ENCODE results near the gene COL9A3. TPM values are rescaled to one million over a fixed set of nuclear protein-coding genes. Genes with fewer than 3 reads are reported as not detected.
A peak's percentile ranks its signal among the peaks of the same experiment; 100 is the strongest.
"Not testable (repeated sequence)": the region's sequence is repeated elsewhere in the genome, so short reads cannot be mapped to it uniquely, and the experiment has no call there.

The COL9A3 gene
- total RNA-seq, 1 experiment from 2014 or later: 136 TPM

DNA sequence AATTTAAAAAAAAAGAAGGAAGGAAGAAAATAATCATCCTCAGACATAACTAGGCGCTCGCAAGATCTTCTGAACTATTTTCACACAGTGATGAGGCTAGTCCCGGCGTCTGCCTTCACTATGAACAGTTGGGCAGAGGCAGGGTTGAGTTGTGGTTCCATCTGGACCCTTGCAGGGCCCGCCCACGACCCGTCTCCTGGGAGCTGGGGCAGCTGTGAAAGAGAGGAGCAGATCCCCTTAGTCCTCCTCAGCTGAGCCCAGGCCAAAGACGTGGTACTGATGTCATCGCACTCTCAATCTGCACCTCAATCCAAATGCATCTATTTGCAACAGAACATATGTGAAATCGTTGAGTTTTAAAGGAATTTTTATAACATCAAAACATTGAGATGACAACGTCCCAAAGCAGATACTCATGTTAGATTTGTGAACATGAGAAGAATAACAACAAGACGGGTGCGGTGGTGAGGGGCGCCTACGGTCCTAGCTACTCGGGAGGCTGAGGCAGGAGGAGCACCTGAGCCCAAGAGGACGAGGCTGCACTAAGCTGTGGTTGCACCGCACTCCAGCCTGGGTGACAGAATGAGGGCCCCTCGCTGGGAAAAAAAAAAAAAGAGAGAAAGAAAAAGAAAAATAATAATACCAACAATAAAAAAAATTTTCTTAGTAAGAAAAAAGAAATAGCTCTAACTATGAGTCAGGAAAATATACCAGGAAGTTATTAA, 29.5 kb downstream of the COL9A3 start:
- peaks cover 13% of the 10 kb centered on the region for H3K4me1 Mint-ChIP-seq
- peaks cover 32% of the 10 kb centered on the region for H3K36me3 Mint-ChIP-seq
- H3K27ac Mint-ChIP-seq: peak overlapping the region; percentile 27
- ATAC-seq (no peak), DNase-seq (ENCODE audit: low spot score) (no peak)
- no peak overlapping the region for H3K4me3 Mint-ChIP-seq
- no peaks in the 10 kb centered on the region for H3K27me3 Mint-ChIP-seq (ENCODE audit: low read depth)
- ChIA-PET CTCF (interaction anchor here (0.6 to 2.1 kb wide), 10 partner anchors 10 to 126 kb away, joined by 3 to 19 read pairs (median 6); no protein-coding TSS in a partner anchor), POLR2A (interaction anchor here (0.7 kb wide), 1 partner anchor 15 kb away, joined by 4 read pairs; no protein-coding TSS in a partner anchor)
- H3K9me3 Mint-ChIP-seq: peaks cover 8% of the 10 kb centered on the region
- TF ChIP-seq MAX (CRISPR knock-in tag; IDR thresholded peaks at IDR 0.05): no peak
- TF ChIP-seq, protein P1, sequence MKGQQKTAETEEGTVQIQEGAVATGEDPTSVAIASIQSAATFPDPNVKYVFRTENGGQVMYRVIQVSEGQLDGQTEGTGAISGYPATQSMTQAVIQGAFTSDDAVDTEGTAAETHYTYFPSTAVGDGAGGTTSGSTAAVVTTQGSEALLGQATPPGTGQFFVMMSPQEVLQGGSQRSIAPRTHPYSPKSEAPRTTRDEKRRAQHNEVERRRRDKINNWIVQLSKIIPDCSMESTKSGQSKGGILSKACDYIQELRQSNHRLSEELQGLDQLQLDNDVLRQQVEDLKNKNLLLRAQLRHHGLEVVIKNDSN (CRISPR knock-in tag; IDR thresholded peaks at IDR 0.05): no peak
- no peak for TF ChIP-seq FOXP1 (CRISPR knock-in tag; IDR thresholded peaks at IDR 0.05; ENCODE audit: borderline replicate concordance)
- no peak for TF ChIP-seq NFATC4 (CRISPR knock-in tag; IDR thresholded peaks at IDR 0.05)
- TF ChIP-seq, protein P2, sequence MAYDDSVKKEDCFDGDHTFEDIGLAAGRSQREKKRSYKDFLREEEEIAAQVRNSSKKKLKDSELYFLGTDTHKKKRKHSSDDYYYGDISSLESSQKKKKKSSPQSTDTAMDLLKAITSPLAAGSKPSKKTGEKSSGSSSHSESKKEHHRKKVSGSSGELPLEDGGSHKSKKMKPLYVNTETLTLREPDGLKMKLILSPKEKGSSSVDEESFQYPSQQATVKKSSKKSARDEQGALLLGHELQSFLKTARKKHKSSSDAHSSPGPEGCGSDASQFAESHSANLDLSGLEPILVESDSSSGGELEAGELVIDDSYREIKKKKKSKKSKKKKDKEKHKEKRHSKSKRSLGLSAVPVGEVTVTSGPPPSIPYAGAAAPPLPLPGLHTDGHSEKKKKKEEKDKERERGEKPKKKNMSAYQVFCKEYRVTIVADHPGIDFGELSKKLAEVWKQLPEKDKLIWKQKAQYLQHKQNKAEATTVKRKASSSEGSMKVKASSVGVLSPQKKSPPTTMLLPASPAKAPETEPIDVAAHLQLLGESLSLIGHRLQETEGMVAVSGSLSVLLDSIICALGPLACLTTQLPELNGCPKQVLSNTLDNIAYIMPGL (CRISPR knock-in tag; IDR thresholded peaks at IDR 0.05): no peak
- TF ChIP-seq, protein P3, sequence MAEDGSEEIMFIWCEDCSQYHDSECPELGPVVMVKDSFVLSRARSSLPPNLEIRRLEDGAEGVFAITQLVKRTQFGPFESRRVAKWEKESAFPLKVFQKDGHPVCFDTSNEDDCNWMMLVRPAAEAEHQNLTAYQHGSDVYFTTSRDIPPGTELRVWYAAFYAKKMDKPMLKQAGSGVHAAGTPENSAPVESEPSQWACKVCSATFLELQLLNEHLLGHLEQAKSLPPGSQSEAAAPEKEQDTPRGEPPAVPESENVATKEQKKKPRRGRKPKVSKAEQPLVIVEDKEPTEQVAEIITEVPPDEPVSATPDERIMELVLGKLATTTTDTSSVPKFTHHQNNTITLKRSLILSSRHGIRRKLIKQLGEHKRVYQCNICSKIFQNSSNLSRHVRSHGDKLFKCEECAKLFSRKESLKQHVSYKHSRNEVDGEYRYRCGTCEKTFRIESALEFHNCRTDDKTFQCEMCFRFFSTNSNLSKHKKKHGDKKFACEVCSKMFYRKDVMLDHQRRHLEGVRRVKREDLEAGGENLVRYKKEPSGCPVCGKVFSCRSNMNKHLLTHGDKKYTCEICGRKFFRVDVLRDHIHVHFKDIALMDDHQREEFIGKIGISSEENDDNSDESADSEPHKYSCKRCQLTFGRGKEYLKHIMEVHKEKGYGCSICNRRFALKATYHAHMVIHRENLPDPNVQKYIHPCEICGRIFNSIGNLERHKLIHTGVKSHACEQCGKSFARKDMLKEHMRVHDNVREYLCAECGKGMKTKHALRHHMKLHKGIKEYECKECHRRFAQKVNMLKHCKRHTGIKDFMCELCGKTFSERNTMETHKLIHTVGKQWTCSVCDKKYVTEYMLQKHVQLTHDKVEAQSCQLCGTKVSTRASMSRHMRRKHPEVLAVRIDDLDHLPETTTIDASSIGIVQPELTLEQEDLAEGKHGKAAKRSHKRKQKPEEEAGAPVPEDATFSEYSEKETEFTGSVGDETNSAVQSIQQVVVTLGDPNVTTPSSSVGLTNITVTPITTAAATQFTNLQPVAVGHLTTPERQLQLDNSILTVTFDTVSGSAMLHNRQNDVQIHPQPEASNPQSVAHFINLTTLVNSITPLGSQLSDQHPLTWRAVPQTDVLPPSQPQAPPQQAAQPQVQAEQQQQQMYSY (CRISPR knock-in tag; IDR thresholded peaks at IDR 0.05): no peak
- no peak for TF ChIP-seq NR3C1 (CRISPR knock-in tag; conservative IDR thresholded peaks at IDR 0.05; ENCODE audit: low read depth)
- no peak for TF ChIP-seq ARID4B (CRISPR knock-in tag; IDR thresholded peaks at IDR 0.05; ENCODE audit: borderline replicate concordance)
- TF ChIP-seq E2F1 (CRISPR knock-in tag; IDR thresholded peaks at IDR 0.05): no peak
- no peak for TF ChIP-seq IRF2 (CRISPR knock-in tag; IDR thresholded peaks at IDR 0.05; ENCODE audit: borderline replicate concordance, low read depth)
- no peak for TF ChIP-seq TP53 (CRISPR knock-in tag; IDR thresholded peaks at IDR 0.05)

DNA sequence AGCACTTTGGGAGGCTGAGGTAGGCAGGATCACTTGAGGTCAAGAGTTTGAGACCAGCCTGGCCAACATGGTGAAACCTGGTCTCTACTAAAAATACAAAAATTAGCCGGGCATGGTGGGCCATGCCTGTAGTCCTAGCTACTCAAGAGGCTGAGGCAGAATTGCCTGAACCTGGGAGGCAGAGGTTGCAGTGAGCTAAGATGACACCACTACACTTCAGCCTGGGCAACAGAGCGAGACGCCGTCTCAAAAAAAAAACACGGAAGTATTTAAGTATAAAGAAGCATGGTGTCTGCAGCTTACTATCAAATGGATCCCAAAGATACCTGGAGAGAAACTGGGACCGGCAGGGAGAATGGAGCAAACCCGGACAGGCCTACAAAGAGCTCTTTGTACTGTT, 32.1 kb downstream of the COL9A3 start:
- H3K9me3 Mint-ChIP-seq; H3K27me3 Mint-ChIP-seq (ENCODE audit: low read depth); ATAC-seq; H3K4me3 Mint-ChIP-seq; DNase-seq (ENCODE audit: low spot score); POLR2A ChIA-PET; H3K4me1 Mint-ChIP-seq; H3K27ac Mint-ChIP-seq: not testable (repeated sequence)
- peaks cover 45% of the 10 kb centered on the region for H3K36me3 Mint-ChIP-seq
- CTCF ChIA-PET: interaction anchor here (0.8 to 1.1 kb wide), 4 partner anchors 26 to 140 kb away, joined by 3 to 4 read pairs (median 4); partner anchors contain the start of gene NTSR1

Measured in WTC11 (cell line).